Upper lobe of left lung (tissue), 4 donors: ENCODE data around the gene RAB42.

ENCODE experiments used
- EP300 ChIP-seq, 4 donors: sonication (generic); formaldehyde crosslinking; IDR thresholded peaks; one replicate each; pipeline ENCODE4 v1.5.1; 2017; ENCODE audit warnings: antibody characterized with exemption in 4 of 4, control low read depth in 2 of 4
- POLR2A ChIP-seq, 4 donors: fragments of 450-650 bp; IDR thresholded peaks; one replicate each; pipeline ENCODE4 v1.5.1; 2016 to 2017; ENCODE audit warnings: antibody characterized with exemption in 4 of 4, mild to moderate bottlenecking in 2 of 4
- TF ChIP-seq, protein P1 (sequence below), 6 experiments: fragments of 450-650 bp in 4 of 6; fragments of 200-600 bp in 2 of 6; sonication (generic) in 2 of 6; IDR thresholded peaks; one replicate each; pipeline ENCODE4 v1.5.1; 2016 to 2019; ENCODE audit warnings: antibody characterized with exemption in 6 of 6

GRCh38 chr1:28604962-28605361 lies 12.9 kb downstream of the RAB42 start:
- TF ChIP-seq, protein P1, sequence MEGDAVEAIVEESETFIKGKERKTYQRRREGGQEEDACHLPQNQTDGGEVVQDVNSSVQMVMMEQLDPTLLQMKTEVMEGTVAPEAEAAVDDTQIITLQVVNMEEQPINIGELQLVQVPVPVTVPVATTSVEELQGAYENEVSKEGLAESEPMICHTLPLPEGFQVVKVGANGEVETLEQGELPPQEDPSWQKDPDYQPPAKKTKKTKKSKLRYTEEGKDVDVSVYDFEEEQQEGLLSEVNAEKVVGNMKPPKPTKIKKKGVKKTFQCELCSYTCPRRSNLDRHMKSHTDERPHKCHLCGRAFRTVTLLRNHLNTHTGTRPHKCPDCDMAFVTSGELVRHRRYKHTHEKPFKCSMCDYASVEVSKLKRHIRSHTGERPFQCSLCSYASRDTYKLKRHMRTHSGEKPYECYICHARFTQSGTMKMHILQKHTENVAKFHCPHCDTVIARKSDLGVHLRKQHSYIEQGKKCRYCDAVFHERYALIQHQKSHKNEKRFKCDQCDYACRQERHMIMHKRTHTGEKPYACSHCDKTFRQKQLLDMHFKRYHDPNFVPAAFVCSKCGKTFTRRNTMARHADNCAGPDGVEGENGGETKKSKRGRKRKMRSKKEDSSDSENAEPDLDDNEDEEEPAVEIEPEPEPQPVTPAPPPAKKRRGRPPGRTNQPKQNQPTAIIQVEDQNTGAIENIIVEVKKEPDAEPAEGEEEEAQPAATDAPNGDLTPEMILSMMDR (IDR thresholded peaks at IDR 0.05) = no peak
- no peak for TF ChIP-seq POLR2A (IDR thresholded peaks at IDR 0.05)
- no peak for TF ChIP-seq EP300 (IDR thresholded peaks at IDR 0.05)
